Ishikawa (cell line): Measurements from ENCODE around the gene CFL1.

Experiments used
- CREB1 ChIP-seq: IDR thresholded peaks from 2 replicates; pipeline ENCODE4 v1.6.1; 2012; ENCODE audit warnings: low read depth
- EGR1 ChIP-seq: IDR thresholded peaks from 2 replicates; pipeline ENCODE4 v1.6.1; 2012
- EP300 ChIP-seq: IDR thresholded peaks from 2 replicates; pipeline ENCODE4 v1.6.1; 2012; ENCODE audit warnings: borderline replicate concordance
- FOXM1 ChIP-seq: IDR thresholded peaks from 2 replicates; pipeline ENCODE4 v1.6.1; 2012; ENCODE audit warnings: low read depth, borderline replicate concordance
- TCF12 ChIP-seq: IDR thresholded peaks from 2 replicates; pipeline ENCODE4 v1.6.1; 2012; ENCODE audit warnings: low read depth
- YY1 ChIP-seq: IDR thresholded peaks from 2 replicates; pipeline ENCODE4 v1.6.1; 2012; ENCODE audit warnings: low read depth
- TF ChIP-seq, protein P1 (sequence below): IDR thresholded peaks from 2 replicates; pipeline ENCODE4 v1.6.1; 2012
- TF ChIP-seq, protein P2 (sequence below): IDR thresholded peaks from 2 replicates; pipeline ENCODE4 v1.6.1; 2012; ENCODE audit warnings: low read depth, mild to moderate bottlenecking

GRCh38 chr11:65880844-65881421, 23.0 kb upstream of the CFL1 start:
- TF ChIP-seq EP300 (no peak), TCF12 (no peak), CREB1 (no peak), EGR1 (no peak), FOXM1 (no peak), YY1 (no peak)
- TF ChIP-seq, protein P1, sequence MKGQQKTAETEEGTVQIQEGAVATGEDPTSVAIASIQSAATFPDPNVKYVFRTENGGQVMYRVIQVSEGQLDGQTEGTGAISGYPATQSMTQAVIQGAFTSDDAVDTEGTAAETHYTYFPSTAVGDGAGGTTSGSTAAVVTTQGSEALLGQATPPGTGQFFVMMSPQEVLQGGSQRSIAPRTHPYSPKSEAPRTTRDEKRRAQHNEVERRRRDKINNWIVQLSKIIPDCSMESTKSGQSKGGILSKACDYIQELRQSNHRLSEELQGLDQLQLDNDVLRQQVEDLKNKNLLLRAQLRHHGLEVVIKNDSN: no peak
- TF ChIP-seq, protein P2, sequence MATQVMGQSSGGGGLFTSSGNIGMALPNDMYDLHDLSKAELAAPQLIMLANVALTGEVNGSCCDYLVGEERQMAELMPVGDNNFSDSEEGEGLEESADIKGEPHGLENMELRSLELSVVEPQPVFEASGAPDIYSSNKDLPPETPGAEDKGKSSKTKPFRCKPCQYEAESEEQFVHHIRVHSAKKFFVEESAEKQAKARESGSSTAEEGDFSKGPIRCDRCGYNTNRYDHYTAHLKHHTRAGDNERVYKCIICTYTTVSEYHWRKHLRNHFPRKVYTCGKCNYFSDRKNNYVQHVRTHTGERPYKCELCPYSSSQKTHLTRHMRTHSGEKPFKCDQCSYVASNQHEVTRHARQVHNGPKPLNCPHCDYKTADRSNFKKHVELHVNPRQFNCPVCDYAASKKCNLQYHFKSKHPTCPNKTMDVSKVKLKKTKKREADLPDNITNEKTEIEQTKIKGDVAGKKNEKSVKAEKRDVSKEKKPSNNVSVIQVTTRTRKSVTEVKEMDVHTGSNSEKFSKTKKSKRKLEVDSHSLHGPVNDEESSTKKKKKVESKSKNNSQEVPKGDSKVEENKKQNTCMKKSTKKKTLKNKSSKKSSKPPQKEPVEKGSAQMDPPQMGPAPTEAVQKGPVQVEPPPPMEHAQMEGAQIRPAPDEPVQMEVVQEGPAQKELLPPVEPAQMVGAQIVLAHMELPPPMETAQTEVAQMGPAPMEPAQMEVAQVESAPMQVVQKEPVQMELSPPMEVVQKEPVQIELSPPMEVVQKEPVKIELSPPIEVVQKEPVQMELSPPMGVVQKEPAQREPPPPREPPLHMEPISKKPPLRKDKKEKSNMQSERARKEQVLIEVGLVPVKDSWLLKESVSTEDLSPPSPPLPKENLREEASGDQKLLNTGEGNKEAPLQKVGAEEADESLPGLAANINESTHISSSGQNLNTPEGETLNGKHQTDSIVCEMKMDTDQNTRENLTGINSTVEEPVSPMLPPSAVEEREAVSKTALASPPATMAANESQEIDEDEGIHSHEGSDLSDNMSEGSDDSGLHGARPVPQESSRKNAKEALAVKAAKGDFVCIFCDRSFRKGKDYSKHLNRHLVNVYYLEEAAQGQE: no peak
